Ovary (tissue), 3 donors: ENCODE data around the gene HTR3A.

Experiments
- CTCF ChIP-seq, 3 donors: fragments of 450-650 bp in 2 of 3; fragments of 200-600 bp in 1 of 3; IDR thresholded peaks; one replicate each; pipeline versions ENCODE4 v1.5.1 to v1.8.0; 2016 to 2022; ENCODE audit warnings: antibody characterized with exemption in 3 of 3, mild to moderate bottlenecking in 1 of 3
- POLR2A ChIP-seq: fragments of 450-650 bp; IDR thresholded peaks from one replicate; pipeline ENCODE4 v1.6.1; 2017; ENCODE audit warnings: antibody characterized with exemption, mild to moderate bottlenecking, moderate library complexity
- donor health status: DM: no; HTN: no; CAD: no.

GRCh38 chr11:114010931-114011330 lies 36.0 kb downstream of the HTR3A start:
- TF ChIP-seq POLR2A (no peak), CTCF (IDR thresholded peaks at IDR 0.05) (no peak)
